HAP-1 (cell line): ENCODE measurements around the gene TREML1.

Experiments used
- DNase-seq, 2 experiments: peaks; one replicate each; pipeline ENCODE4 v3.0.0-alpha.2; 2016 to 2020; ENCODE audit warnings: low spot score in 2 of 2
- H3K27me3 ChIP-seq: fragments of 250-450 bp; sonication (Bioruptor Pico); 2 replicates; pipeline ENCODE4 v1.5.1; 2020; ENCODE audit warnings: low read depth, mild to moderate bottlenecking, moderate library complexity
- H3K36me3 ChIP-seq: fragments of 250-450 bp; sonication (Bioruptor Pico); replicated peaks from 2 replicates; pipeline ENCODE4 v1.5.1; 2020; ENCODE audit warnings: mild to moderate bottlenecking
- H3K4me1 ChIP-seq: fragments of 250-450 bp; sonication (Bioruptor Pico); 2 replicates; pipeline ENCODE4 v1.5.1; 2020; ENCODE audit warnings: mild to moderate bottlenecking
- H3K4me3 ChIP-seq: fragments of 250-450 bp; sonication (Bioruptor Pico); 2 replicates; pipeline ENCODE4 v1.5.1; 2020; ENCODE audit warnings: mild to moderate bottlenecking, moderate library complexity
- H3K9me3 ChIP-seq: fragments of 250-450 bp; sonication (Bioruptor Pico); 2 replicates; pipeline ENCODE4 v1.5.1; 2020; ENCODE audit warnings: mild to moderate bottlenecking, moderate library complexity
- in situ Hi-C: fragments of 300-500 bp; cut with MboI; formaldehyde crosslinking; loops from 3 replicates; pipeline ENCODE4 v1.14.3; 2020; ENCODE audit warnings: low sequenced_read_pairs, inconsistent platforms, mixed read lengths

Gene TREML1

DNA sequence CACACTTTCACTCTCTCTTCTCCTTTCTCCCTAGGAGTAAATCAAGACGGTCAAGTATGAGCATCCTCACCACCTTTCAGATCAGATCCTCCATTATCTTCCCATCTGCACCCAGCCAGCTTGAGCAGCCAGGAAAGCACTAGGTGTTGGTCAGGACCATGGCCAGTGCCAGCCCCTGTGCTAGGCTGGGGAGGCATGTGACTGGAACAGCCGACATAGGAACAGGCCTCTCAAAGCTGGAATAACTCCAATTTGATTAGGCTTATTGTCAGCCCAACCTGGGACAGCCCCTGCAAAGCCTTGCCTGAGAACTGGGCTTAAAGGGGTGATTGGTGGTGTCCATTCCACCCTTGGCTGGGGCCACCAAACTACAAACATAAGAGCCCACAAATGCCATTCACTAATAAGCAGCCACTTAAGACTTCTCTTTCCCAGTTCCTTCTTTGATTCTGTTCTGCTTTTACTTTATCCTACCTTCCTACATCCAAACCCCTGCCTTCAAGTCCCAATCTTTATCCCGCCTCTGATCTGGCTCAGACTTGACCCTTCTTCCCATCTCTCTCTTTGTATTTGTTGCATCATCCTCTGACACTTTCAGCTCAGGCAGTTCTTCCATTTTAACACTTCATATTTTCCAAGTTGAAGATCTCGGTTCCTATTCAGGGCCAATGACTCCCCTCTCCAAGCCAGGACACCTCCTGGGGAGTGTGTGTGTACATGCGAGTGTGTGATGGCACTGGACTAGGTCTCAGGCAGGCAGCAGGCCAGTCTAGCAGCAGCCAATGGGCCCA, 13.2 kb upstream of the TREML1 start:
- Histone ChIP-seq H3K4me1 (no peaks in the 10 kb centered on the region), H3K27me3 (no peaks in the 10 kb centered on the region; the same call in 1 of the 2 replicates), H3K4me3 (no peak overlapping the region), H3K9me3 (no peaks in the 10 kb centered on the region), H3K36me3 (no peaks in the 10 kb centered on the region)
- DNase-seq: peak in 1 of 2 experiments; percentile 37
- in situ Hi-C loops: no loop called here

DNA sequence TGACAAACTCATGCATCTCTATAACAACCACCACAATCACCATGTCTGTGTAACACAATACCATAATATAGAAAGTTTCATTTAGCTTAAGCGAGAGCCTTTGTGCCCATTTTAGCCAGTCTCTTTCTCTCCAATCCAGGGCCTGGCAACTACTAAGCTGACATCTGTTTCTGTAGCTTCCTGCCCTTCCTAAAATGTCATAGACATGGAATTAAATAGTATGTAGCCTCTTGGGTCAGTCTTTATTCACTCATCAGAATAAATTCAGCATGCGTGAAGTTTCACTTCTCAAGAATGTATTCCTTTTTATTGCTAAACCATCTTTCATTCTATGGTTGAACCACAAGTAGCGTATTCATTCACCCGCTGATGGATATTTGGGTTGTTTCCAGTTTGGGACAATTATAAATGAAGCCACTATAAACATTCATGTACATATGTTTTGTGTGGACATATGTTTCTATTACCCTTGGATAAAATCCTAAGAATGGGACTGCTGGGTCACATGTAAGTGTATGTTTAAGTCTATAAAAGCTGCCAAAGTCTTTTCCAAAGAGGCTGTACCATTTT, 10.5 kb upstream of the TREML1 start:
- H3K4me3 ChIP-seq: no peak overlapping the region
- DNase-seq: no peak
- no peaks in the 10 kb centered on the region for H3K4me1 ChIP-seq
- in situ Hi-C loops: no loop called here
- no peaks in the 10 kb centered on the region for H3K36me3 ChIP-seq
- H3K27me3 ChIP-seq: no peaks in the 10 kb centered on the region; the same call in 1 of the 2 replicates
- no peaks in the 10 kb centered on the region for H3K9me3 ChIP-seq

DNA sequence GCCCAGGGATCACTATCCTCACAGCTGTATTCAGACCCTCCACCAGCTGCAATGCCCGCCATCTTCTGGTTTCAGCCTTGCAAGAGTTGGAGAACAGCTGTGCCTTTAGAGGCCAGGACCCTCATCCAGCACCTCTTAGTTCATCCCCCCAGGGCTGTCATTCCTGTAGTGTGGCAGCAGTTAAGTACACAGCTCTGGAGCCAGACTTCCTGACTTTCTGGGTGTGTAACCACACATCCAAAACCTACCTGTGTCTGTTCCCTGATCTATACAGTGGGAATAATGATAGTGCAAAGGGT, 9.2 kb upstream of the TREML1 start:
- Histone ChIP-seq H3K4me1 (no peaks in the 10 kb centered on the region), H3K27me3 (no peaks in the 10 kb centered on the region; the same call in 1 of the 2 replicates), H3K9me3 (no peaks in the 10 kb centered on the region), H3K36me3 (no peaks in the 10 kb centered on the region), H3K4me3 (no peak overlapping the region)
- in situ Hi-C loops: no loop called here
- no peak for DNase-seq

GRCh38 chr6:41162687-41163418, 8.7 kb upstream of the TREML1 start, which contains the start of gene TREM2:
Gene TREM2, minus strand, starts transcription at chr6:41163116. Its CDS starts 34 bp downstream, at chr6:41163082.
- in situ Hi-C loops: no loop called here
- no peak for DNase-seq
- H3K4me1 ChIP-seq: no peaks in the 10 kb centered on the region

DNA sequence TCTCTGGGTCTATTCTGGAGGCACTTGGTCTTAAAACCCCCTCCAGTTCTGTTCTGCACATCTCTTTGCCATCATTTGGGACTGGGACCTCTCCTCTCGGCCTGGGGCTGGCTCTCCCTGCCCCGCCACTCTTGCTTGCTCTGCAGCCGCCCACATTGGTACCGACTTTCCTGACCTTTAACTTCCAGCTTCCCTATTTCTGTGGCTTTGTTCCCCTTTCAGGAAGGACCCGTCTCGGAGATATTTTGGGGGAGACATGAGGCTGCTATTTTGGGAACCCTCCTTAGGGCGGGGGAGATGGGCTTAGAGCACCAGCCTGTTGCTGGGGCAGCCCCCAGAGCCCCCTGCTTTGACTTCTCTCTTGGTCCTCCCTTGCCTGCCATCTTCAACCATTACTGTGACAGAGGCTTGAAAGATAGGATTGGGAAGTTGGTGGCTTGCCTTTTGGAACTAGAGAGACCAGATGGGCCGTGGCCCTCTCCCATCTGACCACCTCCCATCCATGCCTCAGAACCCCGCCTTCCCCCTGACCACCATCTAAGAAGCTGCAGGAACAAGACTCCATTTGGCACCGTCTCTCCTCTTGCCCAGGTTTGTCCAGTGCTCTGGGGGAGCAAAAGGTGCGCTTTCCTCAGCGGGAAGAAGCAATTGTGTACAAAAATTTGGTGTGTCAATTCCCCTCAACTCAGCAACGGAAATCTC, 7.9 kb upstream of the TREML1 start:
- in situ Hi-C loops: no loop called here
- no peak overlapping the region for H3K4me3 ChIP-seq
- H3K27me3 ChIP-seq: no peaks in the 10 kb centered on the region; the same call in 1 of the 2 replicates

More at GRCh38 chr6:41162687-41163418, 8.7 kb upstream of the TREML1 start, which contains the start of gene TREM2:
- no peaks in the 10 kb centered on the region; the same call in 1 of the 2 replicates for H3K27me3 ChIP-seq
- H3K9me3 ChIP-seq: no peaks in the 10 kb centered on the region
- no peak within 1 kb of the TSS for H3K4me3 ChIP-seq
- H3K36me3 ChIP-seq: no peaks in the 10 kb centered on the region

GRCh38 chr6:41161380-41161779, 7.2 kb upstream of the TREML1 start:
- DNase-seq: no peak
- H3K4me1 ChIP-seq: no peaks in the 10 kb centered on the region
- no peaks in the 10 kb centered on the region for H3K36me3 ChIP-seq
- H3K27me3 ChIP-seq: no peaks in the 10 kb centered on the region; the same call in 1 of the 2 replicates
- in situ Hi-C loops: no loop called here
- H3K9me3 ChIP-seq: no peaks in the 10 kb centered on the region
- H3K4me3 ChIP-seq: no peak overlapping the region

More for the DNA sequence above, 7.9 kb upstream of the TREML1 start:
- Histone ChIP-seq H3K36me3 (no peaks in the 10 kb centered on the region), H3K9me3 (no peaks in the 10 kb centered on the region), H3K4me1 (no peaks in the 10 kb centered on the region)
- DNase-seq: no peak

- H3K9me3 ChIP-seq: no peaks in the 10 kb centered on the region
- no peaks in the 10 kb centered on the region for H3K36me3 ChIP-seq
- in situ Hi-C loops: no loop called here
- no peaks in the 10 kb centered on the region; the same call in 1 of the 2 replicates for H3K27me3 ChIP-seq
- DNase-seq: no peak
- no peaks in the 10 kb centered on the region for H3K4me1 ChIP-seq
- no peak overlapping the region for H3K4me3 ChIP-seq
These were observed 6.8 kb upstream of the TREML1 start for GRCh38 chr6:41160933-41161332.

- Histone ChIP-seq H3K9me3 (no peaks in the 10 kb centered on the region), H3K4me1 (no peaks in the 10 kb centered on the region), H3K27me3 (no peaks in the 10 kb centered on the region), H3K4me3 (no peak overlapping the region), H3K36me3 (no peaks in the 10 kb centered on the region)
- in situ Hi-C loops: no loop called here
- DNase-seq: no peak
These were observed 5.4 kb upstream of the TREML1 start for GRCh38 chr6:41159415-41160082.

DNA sequence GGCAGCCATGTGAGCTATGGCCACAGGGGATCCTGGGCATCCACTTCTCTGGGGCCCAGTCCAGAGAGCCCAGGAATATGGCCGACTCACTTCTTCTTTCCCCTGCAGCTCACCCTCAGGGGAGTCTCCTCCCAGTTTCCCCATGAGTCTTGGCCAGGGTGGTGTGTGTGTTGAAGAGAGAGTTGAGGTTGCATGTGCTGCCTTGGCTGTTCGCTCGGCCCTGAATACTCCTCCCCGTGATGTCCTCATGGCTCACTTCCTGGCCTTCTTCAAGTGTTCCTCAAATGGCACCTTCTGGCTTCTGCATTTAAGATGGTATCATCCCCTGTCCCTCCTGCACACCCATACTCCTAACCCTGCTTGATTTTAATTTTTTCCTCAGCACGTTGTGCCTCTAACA, 3.2 kb upstream of the TREML1 start:
- Histone ChIP-seq H3K4me3 (no peak overlapping the region), H3K27me3 (no peaks in the 10 kb centered on the region), H3K36me3 (no peaks in the 10 kb centered on the region), H3K4me1 (no peaks in the 10 kb centered on the region), H3K9me3 (no peaks in the 10 kb centered on the region)
- in situ Hi-C loops: no loop called here
- no peak for DNase-seq

DNA sequence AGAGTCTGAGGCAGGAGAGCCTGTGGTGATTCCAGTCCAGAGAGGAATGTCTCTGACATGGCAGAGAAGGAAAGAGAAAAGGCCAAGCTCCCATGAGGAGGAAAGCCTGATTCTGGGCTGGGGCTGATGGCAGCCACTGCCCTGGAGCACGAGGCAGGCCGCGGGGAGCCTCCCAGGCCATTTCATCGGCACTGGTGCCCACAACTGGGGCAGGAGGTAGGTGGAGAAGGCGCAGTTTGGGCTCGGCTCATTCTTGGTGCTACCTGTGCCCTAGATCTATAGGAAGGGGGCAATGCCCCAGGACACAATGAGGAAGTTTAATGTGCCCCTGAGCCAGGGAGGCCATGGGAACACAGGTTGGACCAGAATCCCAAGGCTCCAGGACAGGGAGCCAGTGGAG, 2.6 kb upstream of the TREML1 start:
- no peaks in the 10 kb centered on the region for H3K36me3 ChIP-seq
- no peak for DNase-seq
- in situ Hi-C loops: no loop called here
- H3K4me1 ChIP-seq: no peaks in the 10 kb centered on the region
- no peaks in the 10 kb centered on the region for H3K9me3 ChIP-seq
- H3K27me3 ChIP-seq: no peaks in the 10 kb centered on the region
- no peak overlapping the region for H3K4me3 ChIP-seq

DNA sequence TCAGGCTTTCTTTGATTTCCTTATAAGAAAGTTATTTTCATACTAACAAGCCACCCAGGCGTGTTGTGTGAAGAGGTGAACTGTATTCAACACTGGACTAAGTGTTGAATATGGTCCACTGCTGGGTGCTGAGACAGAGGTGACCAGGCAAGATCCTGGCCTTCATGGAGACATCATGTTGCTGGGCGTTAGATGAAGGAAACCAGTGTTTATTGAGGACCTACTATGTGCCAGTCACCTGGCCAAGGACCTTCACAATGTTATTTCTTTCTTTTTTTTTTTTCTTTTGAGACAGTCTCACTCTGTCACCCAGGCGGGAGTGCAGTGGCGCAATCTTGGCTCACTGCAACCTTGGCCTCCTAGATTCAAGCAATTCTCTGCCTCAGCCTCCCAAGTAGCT, 1.9 kb upstream of the TREML1 start:
- H3K9me3 ChIP-seq: no peaks in the 10 kb centered on the region
- no peak for DNase-seq
- no peaks in the 10 kb centered on the region for H3K36me3 ChIP-seq
- H3K4me1 ChIP-seq: no peaks in the 10 kb centered on the region
- no peak overlapping the region for H3K4me3 ChIP-seq
- in situ Hi-C loops: no loop called here
- H3K27me3 ChIP-seq: no peaks in the 10 kb centered on the region

DNA sequence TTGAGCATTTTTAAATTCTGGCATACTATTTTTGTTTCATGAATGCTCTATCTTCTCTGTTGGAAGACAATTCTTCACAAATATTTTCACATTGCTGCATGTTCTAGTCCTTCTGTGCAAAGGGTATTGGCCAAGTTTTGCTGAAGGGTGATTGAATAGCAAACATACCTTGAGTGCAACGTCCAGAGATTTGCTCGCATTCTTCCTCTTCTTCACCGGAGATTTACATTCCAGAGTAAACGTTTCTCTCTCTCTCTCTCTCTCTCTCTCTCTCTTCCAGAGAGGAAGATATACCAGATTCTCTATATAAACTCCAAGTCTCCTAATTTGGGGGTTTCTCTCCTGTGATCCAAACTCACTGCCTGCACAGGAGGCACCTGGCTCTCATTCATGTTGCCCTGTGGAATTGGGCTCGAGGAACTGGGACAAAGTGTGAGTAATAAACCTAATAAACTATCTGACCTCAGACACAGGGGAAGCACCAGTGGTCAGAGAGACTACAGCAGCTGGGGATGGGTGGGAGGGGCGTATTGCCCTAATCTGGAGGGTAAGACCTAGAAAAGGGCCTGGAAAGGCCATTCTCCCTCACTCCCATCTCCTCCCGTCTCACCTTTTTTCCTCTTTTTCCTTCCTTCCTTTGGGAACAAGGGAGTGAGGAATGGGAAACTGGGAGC, 1.1 kb upstream of the TREML1 start:
- no peak for DNase-seq
- Histone ChIP-seq H3K27me3 (no peaks in the 10 kb centered on the region), H3K36me3 (no peaks in the 10 kb centered on the region), H3K4me3 (no peak overlapping the region), H3K4me1 (no peaks in the 10 kb centered on the region), H3K9me3 (no peaks in the 10 kb centered on the region)
- in situ Hi-C loops: no loop called here

GRCh38 chr6:41153451-41153850, 696 bp downstream of the TREML1 start:
- no peaks in the 10 kb centered on the region for H3K27me3 ChIP-seq
- in situ Hi-C loops: no loop called here
- H3K36me3 ChIP-seq: no peaks in the 10 kb centered on the region
- no peaks in the 10 kb centered on the region for H3K4me1 ChIP-seq
- DNase-seq: no peak
- H3K4me3 ChIP-seq: no peak overlapping the region
- no peaks in the 10 kb centered on the region for H3K9me3 ChIP-seq
